ENCODE measurements around the gene ARSD. TPM values are rescaled to one million over a fixed set of nuclear protein-coding genes. Genes with fewer than 3 reads are reported as not detected.
"Not testable (repeated sequence)": the region's sequence is repeated elsewhere in the genome, so short reads cannot be mapped to it uniquely, and the experiment has no call there.

Gene ARSD, protein sequence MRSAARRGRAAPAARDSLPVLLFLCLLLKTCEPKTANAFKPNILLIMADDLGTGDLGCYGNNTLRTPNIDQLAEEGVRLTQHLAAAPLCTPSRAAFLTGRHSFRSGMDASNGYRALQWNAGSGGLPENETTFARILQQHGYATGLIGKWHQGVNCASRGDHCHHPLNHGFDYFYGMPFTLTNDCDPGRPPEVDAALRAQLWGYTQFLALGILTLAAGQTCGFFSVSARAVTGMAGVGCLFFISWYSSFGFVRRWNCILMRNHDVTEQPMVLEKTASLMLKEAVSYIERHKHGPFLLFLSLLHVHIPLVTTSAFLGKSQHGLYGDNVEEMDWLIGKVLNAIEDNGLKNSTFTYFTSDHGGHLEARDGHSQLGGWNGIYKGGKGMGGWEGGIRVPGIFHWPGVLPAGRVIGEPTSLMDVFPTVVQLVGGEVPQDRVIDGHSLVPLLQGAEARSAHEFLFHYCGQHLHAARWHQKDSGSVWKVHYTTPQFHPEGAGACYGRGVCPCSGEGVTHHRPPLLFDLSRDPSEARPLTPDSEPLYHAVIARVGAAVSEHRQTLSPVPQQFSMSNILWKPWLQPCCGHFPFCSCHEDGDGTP
- total RNA-seq, result 6.7 and 10.7 TPM in 2 replicates

DNA sequence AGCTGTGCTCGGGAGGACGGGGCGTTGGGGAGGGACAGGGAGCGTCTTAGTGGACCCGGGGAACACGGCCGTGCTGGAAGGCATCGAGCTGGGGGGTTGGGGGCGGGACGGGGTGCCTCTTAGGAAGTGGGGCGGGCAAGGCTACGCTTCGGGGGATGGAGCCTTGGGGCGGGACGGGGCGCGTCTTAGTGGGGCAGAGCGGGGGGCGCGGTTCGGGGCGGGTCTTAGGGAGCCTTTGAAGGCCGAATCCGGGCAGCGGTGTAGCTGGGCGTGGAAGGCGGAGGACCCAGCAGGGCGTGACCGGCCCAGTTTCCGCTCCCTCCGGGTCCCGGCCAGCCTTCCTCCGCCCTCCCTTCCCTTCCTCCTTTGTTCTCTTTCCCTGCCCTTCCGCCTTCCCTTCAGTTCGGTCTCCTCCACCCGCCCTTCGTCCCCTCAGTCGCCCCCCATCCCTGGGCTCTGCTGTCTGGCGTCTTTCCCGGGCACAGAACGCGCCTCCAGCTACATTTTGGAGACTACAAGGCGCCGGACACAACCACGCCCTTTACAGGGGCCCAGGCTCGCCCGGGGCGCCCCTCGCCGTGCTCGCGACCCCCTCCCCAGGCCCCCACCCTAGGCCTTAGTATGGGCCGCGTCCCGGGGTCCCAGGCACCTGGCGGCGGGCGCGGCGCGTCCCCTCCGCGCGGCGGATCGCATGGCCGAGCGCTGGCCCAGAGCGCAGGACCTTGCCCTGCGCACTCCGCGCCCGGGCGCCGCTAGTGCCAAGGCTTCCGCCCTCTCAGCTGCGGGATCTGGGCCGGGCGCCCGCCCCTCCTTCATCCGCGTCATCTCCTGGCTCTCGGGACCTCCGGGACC lies at the start of gene ARSD:
TSS of gene ARSD (minus strand) at position 757 of the 852 bp plus-strand sequence. CDS start at position 693, 64 bp downstream.
- H3K4me3 ChIP-seq (ENCODE audit: low read depth, low read length), result peak within 1 kb of the TSS; percentile 68
- TF ChIP-seq, protein P1, sequence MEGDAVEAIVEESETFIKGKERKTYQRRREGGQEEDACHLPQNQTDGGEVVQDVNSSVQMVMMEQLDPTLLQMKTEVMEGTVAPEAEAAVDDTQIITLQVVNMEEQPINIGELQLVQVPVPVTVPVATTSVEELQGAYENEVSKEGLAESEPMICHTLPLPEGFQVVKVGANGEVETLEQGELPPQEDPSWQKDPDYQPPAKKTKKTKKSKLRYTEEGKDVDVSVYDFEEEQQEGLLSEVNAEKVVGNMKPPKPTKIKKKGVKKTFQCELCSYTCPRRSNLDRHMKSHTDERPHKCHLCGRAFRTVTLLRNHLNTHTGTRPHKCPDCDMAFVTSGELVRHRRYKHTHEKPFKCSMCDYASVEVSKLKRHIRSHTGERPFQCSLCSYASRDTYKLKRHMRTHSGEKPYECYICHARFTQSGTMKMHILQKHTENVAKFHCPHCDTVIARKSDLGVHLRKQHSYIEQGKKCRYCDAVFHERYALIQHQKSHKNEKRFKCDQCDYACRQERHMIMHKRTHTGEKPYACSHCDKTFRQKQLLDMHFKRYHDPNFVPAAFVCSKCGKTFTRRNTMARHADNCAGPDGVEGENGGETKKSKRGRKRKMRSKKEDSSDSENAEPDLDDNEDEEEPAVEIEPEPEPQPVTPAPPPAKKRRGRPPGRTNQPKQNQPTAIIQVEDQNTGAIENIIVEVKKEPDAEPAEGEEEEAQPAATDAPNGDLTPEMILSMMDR (conservative IDR thresholded peaks at IDR 0.05; ENCODE audit: low read depth, low read length), result no peak
- DNase-seq (ENCODE audit: low read depth), result no peak

DNA sequence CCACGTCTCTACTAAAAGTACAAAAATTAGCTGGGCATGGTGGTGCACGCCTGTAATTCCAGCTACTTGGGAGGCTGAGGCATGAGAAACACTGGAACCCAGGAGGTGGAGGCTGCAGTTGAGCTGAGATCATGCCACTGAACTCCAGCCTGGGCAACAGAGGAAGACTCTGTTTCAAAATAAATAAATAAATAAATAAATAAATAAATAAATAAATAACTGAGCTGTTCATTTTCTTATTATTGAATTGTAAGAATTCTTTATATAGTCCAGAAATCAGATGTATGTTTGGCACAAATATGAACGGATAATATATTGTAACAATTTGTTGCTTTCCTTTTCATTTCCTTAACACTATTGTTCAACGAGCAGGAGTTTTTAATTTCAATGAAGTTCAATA lies 49.5 kb upstream of the ARSD start:
- DNase-seq (ENCODE audit: low read depth); H3K4me3 ChIP-seq (ENCODE audit: low read depth, low read length): not testable (repeated sequence)

DNA sequence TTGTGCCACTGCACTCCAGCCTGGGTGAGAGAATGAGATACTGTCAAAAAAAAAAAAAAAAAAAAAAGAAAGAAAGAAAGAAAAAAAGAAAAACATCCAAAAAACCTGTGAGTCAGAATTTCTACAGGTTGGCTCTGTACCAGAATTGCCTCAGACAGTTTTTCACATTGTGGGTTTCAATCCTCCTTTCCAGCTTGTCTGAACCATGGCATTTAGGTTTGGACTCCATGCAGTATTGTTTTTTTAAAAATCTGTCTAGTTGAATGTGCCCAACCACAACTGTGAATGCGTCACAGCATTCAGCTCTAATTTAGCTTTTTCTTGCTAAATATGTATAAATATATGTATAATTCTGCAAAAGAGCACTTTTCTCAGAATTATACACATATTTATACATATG lies 45.8 kb upstream of the ARSD start:
- TF ChIP-seq, protein P1 (conservative IDR thresholded peaks at IDR 0.05; ENCODE audit: low read depth, low read length), result no peak
- no peak overlapping the region for H3K4me3 ChIP-seq (ENCODE audit: low read depth, low read length)
- no peak for DNase-seq (ENCODE audit: low read depth)

DNA sequence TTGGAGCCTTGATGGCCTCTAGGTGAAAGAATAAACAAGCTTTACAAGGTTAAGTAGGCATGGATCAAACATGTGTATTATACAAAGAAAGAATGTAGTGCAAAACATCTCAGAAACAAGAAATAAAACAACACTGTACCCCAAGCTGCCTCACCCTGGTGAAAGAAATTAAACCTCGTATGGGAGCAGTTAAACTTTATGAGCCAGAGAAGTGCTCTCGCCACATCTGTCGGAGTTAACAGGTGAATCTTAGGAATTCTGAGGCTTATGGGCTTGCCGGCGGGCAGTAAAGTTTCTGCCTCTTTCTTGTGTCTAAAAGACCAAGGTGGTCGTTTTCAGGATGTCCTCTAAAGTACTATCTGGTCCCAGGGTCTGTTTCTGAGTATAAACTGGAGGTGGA lies 43.3 kb upstream of the ARSD start:
- TF ChIP-seq, protein P1 (conservative IDR thresholded peaks at IDR 0.05; ENCODE audit: low read depth, low read length), result no peak
- no peak overlapping the region for H3K4me3 ChIP-seq (ENCODE audit: low read depth, low read length)
- DNase-seq (ENCODE audit: low read depth), result no peak

DNA sequence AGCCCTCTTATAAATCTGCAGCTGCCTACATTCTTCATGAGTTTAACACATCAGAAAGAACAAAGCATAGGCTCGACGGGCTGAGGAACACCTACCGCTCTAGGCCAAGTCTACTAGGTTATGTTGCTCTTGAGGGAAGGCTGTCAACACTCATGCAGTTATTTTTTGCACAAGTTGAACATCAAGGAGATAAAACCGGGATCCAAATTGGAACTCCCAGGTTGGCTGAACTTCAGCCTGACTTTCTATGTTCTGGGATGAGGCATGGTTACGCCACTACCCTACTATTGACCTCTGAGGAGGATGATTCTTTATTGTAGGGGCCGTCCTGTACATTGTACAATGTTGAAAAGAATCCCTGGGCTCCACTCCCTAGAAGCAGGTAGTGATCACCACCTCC lies 39.9 kb upstream of the ARSD start:
- H3K4me3 ChIP-seq (ENCODE audit: low read depth, low read length), result no peak overlapping the region
- TF ChIP-seq, protein P1 (conservative IDR thresholded peaks at IDR 0.05; ENCODE audit: low read depth, low read length), result no peak
- DNase-seq (ENCODE audit: low read depth), result no peak

DNA sequence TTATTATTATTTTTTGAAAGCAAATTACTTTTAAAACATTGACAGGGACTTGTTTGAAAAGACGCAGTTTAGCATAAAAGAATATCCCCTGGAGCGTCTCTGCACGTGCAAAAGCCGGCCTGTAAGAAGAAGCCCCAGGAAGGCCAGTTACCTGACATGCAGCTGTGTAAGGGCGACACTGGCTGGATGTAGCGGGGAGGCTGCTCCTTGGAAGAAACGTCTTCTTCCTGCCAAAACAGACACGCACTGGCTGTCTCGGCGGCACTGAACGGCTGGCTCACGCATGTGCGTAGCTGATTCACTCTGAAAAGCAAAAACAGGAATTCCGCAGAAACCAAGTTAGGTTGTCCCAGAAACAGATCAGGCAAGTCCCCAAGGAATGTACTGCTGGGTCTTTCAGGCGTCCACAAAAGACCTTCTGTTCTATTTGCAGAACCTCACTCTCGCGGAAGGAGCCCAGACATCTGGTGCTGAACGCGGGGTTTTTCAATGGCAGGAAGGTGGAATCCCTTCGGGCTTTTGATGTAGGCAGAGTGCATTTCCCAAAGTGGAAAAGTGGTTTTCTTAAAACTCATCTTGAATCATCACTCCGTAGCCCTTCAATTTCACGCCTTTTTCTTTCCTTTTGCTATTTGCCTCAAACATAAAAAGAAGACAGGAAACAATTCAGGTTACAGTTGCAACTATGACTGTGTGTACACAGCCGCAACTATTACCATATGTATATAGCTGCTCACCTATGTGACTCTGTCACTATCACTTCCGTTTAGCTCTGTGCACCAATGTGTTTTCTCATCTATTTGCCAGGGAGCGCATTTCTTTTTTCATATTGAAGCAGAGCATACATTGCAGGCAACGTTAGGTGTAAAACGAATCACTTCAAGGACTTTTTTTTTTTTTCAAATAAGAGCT lies 39.1 kb upstream of the ARSD start:
- no peak for DNase-seq (ENCODE audit: low read depth)
- no peak overlapping the region for H3K4me3 ChIP-seq (ENCODE audit: low read depth, low read length)
- TF ChIP-seq, protein P1 (conservative IDR thresholded peaks at IDR 0.05; ENCODE audit: low read depth, low read length), result no peak
